CD4-positive, alpha-beta T cell treated with Interleukin-1 beta for 1 hour (primary cell): ENCODE results near the gene FREM2.

Source experiments
- DNase-seq, 2 donors: peaks; one replicate each; pipeline ENCODE4 v3.0.0-alpha.2; 2020 to 2022

Gene FREM2

GRCh38 chr13:38687246-38688229 lies 661 bp downstream of the FREM2 start:
- no peak for DNase-seq

- no peak for DNase-seq
Measured at GRCh38 chr13:38688674-38689073, 1.8 kb downstream of the FREM2 start.

- DNase-seq, result no peak
Measured at GRCh38 chr13:38690231-38690630, 3.4 kb downstream of the FREM2 start.

GRCh38 chr13:38693168-38693567 lies 6.3 kb downstream of the FREM2 start:
- no peak for DNase-seq

GRCh38 chr13:38693641-38694040 lies 6.8 kb downstream of the FREM2 start:
- no peak for DNase-seq

- no peak for DNase-seq
Measured at GRCh38 chr13:38697197-38697596, 10.3 kb downstream of the FREM2 start.

- DNase-seq, result no peak
Measured at GRCh38 chr13:38697628-38698333, 10.9 kb downstream of the FREM2 start.

GRCh38 chr13:38700051-38700450 lies 13.2 kb downstream of the FREM2 start:
- no peak for DNase-seq

GRCh38 chr13:38702669-38703068 lies 15.8 kb downstream of the FREM2 start:
- no peak for DNase-seq

GRCh38 chr13:38703255-38703654 lies 16.4 kb downstream of the FREM2 start:
- DNase-seq, result no peak

- no peak for DNase-seq
Measured at GRCh38 chr13:38705365-38705764, 18.5 kb downstream of the FREM2 start.

- no peak for DNase-seq
Measured at GRCh38 chr13:38707460-38707859, 20.6 kb downstream of the FREM2 start.

GRCh38 chr13:38713046-38713445 lies 26.2 kb downstream of the FREM2 start:
- no peak for DNase-seq

- DNase-seq, result no peak
Measured at GRCh38 chr13:38718374-38718773, 31.5 kb downstream of the FREM2 start.

- no peak for DNase-seq
Measured at GRCh38 chr13:38730332-38730731, 43.5 kb downstream of the FREM2 start.

- DNase-seq, result no peak
Measured at GRCh38 chr13:38733146-38733545, 46.3 kb downstream of the FREM2 start.

- DNase-seq, result no peak
Measured at GRCh38 chr13:38735665-38736440, 49.0 kb downstream of the FREM2 start.

GRCh38 chr13:38743466-38743865 lies 56.6 kb downstream of the FREM2 start:
- DNase-seq, result no peak

- DNase-seq, result no peak
Measured at GRCh38 chr13:38752686-38753085, 65.8 kb downstream of the FREM2 start.

- no peak for DNase-seq
Measured at GRCh38 chr13:38753878-38754277, 67.0 kb downstream of the FREM2 start.

GRCh38 chr13:38755793-38756192 lies 68.9 kb downstream of the FREM2 start:
- DNase-seq, result no peak

- no peak for DNase-seq
Measured at GRCh38 chr13:38758277-38758676, 71.4 kb downstream of the FREM2 start.

- no peak for DNase-seq
Measured at GRCh38 chr13:38759390-38759789, 72.5 kb downstream of the FREM2 start.
